ENCODE data around the gene LYPD5.

LYPD5 gene

GRCh38 chr19:43751466-43752220 lies 50.6 kb downstream of the LYPD5 start:
- no peak for DNase-seq

GRCh38 chr19:43749898-43750297 lies 52.3 kb downstream of the LYPD5 start:
- DNase-seq: no peak

- no peak for DNase-seq
Observed at GRCh38 chr19:43749152-43749551, 53.1 kb downstream of the LYPD5 start.

- no peak for DNase-seq
Observed at GRCh38 chr19:43748685-43749084, 53.6 kb downstream of the LYPD5 start.

GRCh38 chr19:43748205-43748594 lies 54.0 kb downstream of the LYPD5 start:
- no peak for DNase-seq

- peak in 1 of 5 experiments; percentile 49 for DNase-seq
Observed at GRCh38 chr19:43747557-43748204, 54.6 kb downstream of the LYPD5 start.
